SH-SY5Y (cell line): Measurements from ENCODE around the gene NFKBIL1.

Experiments
- GATA2 ChIP-seq: IDR thresholded peaks from 2 replicates; pipeline ENCODE4 v1.6.1; 2011; ENCODE audit warnings: mild to moderate bottlenecking, low read depth, low read length
- GATA3 ChIP-seq: IDR thresholded peaks from 2 replicates; pipeline ENCODE4 v1.6.1; 2011; ENCODE audit warnings: low read depth, mild to moderate bottlenecking, low read length, moderate library complexity

GRCh38 chr6:31587791-31588777 is 40.7 kb downstream of the NFKBIL1 start:
- TF ChIP-seq GATA3: no peak
- TF ChIP-seq GATA2: no peak
